22Rv1 (cell line): Measurements from ENCODE around the gene FUZ.

Experiments
- H3K27ac ChIP-seq: fragments of 450-650 bp; 2 replicates; pipeline ENCODE4 v1.5.1; 2017
- ZFX ChIP-seq: fragments of 450-650 bp; IDR thresholded peaks from 2 replicates; pipeline ENCODE4 v1.6.1; 2017; ENCODE audit warnings: antibody characterized with exemption, borderline replicate concordance
- TF ChIP-seq, protein P1 (sequence below): fragments of 450-650 bp; IDR thresholded peaks from 2 replicates; pipeline ENCODE4 v1.5.1; 2017; ENCODE audit warnings: mild to moderate bottlenecking

Gene FUZ

DNA sequence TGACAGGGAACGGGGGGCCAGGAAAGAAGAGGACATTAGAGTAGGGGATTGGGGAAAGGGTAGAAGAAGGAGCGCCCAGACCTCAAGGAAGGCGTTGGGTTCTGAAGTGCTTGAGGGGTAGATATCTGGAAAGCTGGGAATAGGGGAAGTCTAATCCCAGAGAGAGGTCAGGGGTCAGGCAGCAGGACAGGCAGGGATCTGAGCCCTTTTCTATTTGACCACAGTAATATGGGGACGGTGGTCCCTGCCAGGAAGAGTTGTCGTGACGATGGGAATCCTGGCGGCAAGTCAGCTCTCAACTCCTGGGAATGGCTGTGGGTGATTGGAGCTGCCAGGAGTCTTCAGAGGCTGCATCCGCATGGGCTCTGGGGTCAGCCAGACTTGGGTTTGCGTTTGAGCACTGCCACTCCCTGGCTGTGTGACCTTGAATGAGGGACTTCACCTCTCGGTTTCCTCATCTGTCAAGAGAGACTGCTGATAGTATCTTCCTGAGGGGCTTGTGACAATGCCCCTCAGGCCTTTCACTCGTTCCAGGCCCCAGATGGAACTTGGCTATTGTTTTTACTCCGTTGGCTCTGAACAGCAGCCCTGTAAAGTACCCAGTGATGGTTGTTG, 45.0 kb downstream of the FUZ start:
- TF ChIP-seq ZFX = no peak
- TF ChIP-seq, protein P1, sequence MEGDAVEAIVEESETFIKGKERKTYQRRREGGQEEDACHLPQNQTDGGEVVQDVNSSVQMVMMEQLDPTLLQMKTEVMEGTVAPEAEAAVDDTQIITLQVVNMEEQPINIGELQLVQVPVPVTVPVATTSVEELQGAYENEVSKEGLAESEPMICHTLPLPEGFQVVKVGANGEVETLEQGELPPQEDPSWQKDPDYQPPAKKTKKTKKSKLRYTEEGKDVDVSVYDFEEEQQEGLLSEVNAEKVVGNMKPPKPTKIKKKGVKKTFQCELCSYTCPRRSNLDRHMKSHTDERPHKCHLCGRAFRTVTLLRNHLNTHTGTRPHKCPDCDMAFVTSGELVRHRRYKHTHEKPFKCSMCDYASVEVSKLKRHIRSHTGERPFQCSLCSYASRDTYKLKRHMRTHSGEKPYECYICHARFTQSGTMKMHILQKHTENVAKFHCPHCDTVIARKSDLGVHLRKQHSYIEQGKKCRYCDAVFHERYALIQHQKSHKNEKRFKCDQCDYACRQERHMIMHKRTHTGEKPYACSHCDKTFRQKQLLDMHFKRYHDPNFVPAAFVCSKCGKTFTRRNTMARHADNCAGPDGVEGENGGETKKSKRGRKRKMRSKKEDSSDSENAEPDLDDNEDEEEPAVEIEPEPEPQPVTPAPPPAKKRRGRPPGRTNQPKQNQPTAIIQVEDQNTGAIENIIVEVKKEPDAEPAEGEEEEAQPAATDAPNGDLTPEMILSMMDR = no peak
- no peak overlapping the region; the same call in 1 of the 2 replicates for H3K27ac ChIP-seq

DNA sequence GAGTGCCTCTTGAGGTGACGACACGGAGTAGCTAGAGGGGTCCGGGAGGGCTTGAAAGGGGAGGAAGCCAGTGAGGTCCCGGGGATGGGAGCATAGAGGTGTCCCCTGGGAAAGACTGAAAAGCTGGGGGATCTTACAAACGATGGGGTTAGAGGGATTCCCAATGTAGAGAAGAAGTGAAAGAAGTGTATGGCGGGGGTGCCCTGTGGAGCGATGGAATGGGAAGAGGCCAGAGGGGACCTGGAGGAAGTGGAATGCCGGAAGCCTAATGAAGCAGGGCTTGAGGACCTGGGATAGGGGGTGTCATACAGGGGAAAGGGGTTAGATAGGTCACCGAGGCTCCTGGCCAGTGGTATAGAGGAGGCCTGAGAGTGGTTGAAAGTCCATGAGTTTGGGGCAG, 45.7 kb downstream of the FUZ start:
- TF ChIP-seq ZFX = no peak
- TF ChIP-seq, protein P1 = no peak
- peak overlapping the region; percentile 60 for H3K27ac ChIP-seq

DNA sequence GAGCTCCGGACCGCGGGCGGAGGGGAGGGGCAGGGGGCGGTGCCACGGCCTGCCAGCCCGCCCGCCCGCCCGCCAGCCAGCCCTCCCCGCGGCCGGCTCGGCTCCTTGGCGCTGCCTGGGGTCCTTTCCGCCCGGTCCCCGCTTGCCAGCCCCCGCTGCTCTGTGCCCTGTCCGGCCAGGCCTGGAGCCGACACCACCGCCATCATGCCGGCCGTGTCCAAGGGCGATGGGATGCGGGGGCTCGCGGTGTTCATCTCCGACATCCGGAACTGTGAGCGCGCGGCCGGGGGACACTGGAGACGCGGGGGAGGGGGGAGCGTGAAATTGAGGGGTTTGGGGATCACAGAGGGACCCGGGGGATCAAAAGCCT, 46.2 kb downstream of the FUZ start, which contains the start of gene AP2A1:
AP2A1 (plus strand) TSS at position 72 of the 370 bp plus-strand sequence; CDS start at position 205, 133 bp downstream.
- H3K27ac ChIP-seq = peak within 1 kb of the TSS; percentile 79
- TF ChIP-seq, protein P1 = no peak
- TF ChIP-seq ZFX = no peak

DNA sequence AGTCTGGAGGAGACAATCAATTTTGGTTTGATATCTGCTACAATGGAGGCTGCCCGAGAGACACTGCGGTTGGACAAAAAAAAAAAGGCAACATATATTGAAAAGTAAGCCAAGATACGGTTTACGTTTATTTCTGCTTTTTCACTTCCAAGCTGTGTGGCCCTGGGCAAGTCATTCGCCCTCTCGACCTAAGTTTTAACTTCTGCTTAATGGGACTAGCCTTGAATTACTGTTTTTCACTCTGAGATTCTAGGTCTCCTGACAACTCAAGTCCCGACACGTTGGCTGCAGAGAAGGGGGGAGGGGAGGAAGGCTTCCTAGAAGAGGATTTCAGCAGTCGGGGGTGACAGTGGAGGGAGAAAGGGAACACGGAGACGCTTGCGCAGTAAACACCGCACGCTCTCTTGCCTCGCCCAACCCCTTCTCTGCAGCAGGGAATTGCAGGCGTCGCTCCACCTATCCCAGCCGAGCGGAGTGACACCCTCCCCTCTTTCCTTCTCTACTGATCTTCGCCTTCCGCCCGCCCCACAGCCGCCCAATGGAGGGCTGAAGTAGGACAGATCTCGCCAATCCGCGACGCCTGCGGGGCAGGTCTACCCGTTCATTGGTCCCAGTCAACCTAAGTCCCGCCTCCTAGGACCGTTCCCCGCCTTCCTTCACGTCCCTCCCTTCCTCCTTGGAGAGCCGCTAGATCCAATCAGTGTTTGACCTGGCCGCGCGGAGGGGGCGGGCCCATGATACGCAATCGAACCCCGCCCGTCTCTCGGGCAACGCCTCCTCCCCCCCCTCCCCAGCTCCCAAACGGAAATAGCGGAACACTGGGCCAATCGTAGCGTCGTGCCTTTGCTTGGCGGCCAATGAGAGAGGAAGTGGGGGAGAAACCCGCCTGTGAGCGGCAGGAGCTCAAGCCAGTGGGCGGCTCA, 46.8 kb downstream of the FUZ start:
- TF ChIP-seq, protein P1 = no peak
- no peak for TF ChIP-seq ZFX
- H3K27ac ChIP-seq = peak overlapping the region; percentile 79

DNA sequence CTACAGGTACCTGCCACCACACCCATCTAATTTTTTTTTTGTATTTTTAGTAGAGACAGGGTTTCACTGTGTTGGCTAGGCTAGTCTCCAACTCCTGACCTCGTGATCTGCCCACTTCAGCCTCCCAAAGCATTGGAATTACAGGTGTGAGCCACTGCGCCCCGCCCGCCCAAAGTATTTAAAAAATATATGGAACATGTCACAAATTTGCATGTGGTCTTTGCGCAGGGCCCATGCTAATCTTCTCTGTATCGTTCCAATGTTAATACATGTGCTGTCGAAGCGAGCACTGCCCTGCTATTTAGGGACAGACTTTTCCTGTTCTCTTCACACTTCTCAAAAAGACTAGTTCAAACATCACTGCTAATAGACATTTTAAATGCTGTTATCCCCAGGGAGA, 48.8 kb downstream of the FUZ start:
- TF ChIP-seq ZFX = no peak
- TF ChIP-seq, protein P1 = no peak
- H3K27ac ChIP-seq = no peak overlapping the region

DNA sequence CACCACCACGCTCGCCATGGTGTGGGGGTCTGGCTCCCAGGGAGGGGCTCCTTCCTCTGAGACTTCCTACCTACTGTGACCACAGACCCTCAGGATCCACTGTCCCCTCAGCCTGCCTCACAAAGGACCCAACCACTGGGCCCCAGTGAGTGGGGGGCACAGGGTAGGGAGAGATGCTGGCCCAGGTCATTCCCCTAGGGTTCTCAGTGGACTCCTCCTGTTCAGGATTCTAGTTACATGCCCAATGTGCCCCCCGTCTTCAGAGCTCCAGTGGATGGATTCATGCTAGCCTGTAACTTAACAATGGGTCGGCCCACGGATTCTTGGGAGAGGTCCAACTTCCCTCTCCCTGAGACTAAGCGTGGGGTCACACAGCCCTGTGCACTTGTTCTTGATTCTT, 49.9 kb downstream of the FUZ start, which contains the start of gene TSKS:
TSKS (minus strand) TSS at position 77 of the 400 bp plus-strand sequence; CDS start at position 18, 59 bp downstream.
- TF ChIP-seq, protein P1 = no peak
- TF ChIP-seq ZFX = no peak
- no peak within 1 kb of the TSS for H3K27ac ChIP-seq
